GM12875 (cell line): ENCODE results near the gene ATE1.

ENCODE experiments used
- H3K4me3 ChIP-seq: one replicate; pipeline ENCODE4 v1.5.1; 2011; ENCODE audit warnings: low read depth, low read length, control low read depth
- CTCF ChIP-seq: IDR thresholded peaks from 2 replicates; pipeline ENCODE4 v1.5.1; 2011; ENCODE audit warnings: low read depth, mild to moderate bottlenecking, control low read depth, inconsistent platforms, low read length, moderate library complexity, borderline replicate concordance; ENCODE audit not compliant: insufficient read depth

The ATE1 gene

GRCh38 chr10:121715076-121715475 lies 212.8 kb downstream of the ATE1 start:
- H3K4me3 ChIP-seq, result no peak overlapping the region
- no peak for TF ChIP-seq CTCF

GRCh38 chr10:121713486-121713885 lies 214.3 kb downstream of the ATE1 start:
- TF ChIP-seq CTCF, result no peak
- no peak overlapping the region for H3K4me3 ChIP-seq

GRCh38 chr10:121710971-121711370 lies 216.9 kb downstream of the ATE1 start:
- no peak for TF ChIP-seq CTCF
- H3K4me3 ChIP-seq, result no peak overlapping the region

GRCh38 chr10:121710207-121710606 lies 217.6 kb downstream of the ATE1 start:
- no peak overlapping the region for H3K4me3 ChIP-seq
- no peak for TF ChIP-seq CTCF

- no peak for TF ChIP-seq CTCF
- H3K4me3 ChIP-seq, result no peak overlapping the region
These were observed 218.2 kb downstream of the ATE1 start for GRCh38 chr10:121709675-121710073.

- no peak for TF ChIP-seq CTCF
- no peak overlapping the region for H3K4me3 ChIP-seq
These were observed 218.8 kb downstream of the ATE1 start for GRCh38 chr10:121708728-121709674.
